DOHH2 (cell line): ENCODE measurements around the gene EPN3.

ENCODE experiments used
- H3F3A ChIP-seq: fragments of 200-600 bp; sonication (generic), shearing (Covaris generic); 2 replicates; pipeline ENCODE4 v1.6.0; 2016; ENCODE audit warnings: antibody characterized with exemption, mild to moderate bottlenecking; ENCODE audit not compliant: control insufficient read depth, insufficient read depth
- H3K27ac ChIP-seq: fragments of 200-600 bp; sonication (generic); 2 replicates; pipeline ENCODE4 v1.5.1; 2014; ENCODE audit warnings: low read depth, mild to moderate bottlenecking, low read length, moderate library complexity
- H3K27me3 ChIP-seq: fragments of 200-600 bp; sonication (generic); 2 replicates; pipeline ENCODE4 v1.6.1; 2014; ENCODE audit warnings: mild to moderate bottlenecking, low read length, mixed read lengths; ENCODE audit not compliant: control insufficient read depth
- H3K36me3 ChIP-seq: fragments of 200-600 bp; sonication (generic); 2 replicates; pipeline ENCODE4 v1.6.1; 2014; ENCODE audit warnings: mild to moderate bottlenecking, low read length, moderate library complexity, mixed read lengths; ENCODE audit not compliant: control insufficient read depth
- H3K4me1 ChIP-seq: fragments of 200-600 bp; sonication (generic); 2 replicates; pipeline ENCODE4 v1.6.1; 2014; ENCODE audit warnings: mild to moderate bottlenecking, low read length, mixed read lengths; ENCODE audit not compliant: control insufficient read depth
- H3K4me2 ChIP-seq: fragments of 200-600 bp; sonication (generic); 2 replicates; pipeline ENCODE4 v1.6.0; 2014; ENCODE audit warnings: mild to moderate bottlenecking, low read length, moderate library complexity
- H3K4me3 ChIP-seq: fragments of 200-600 bp; sonication (generic); 2 replicates; pipeline ENCODE4 v1.5.1; 2014; ENCODE audit warnings: mild to moderate bottlenecking, low read length, mixed read lengths
- H3K79me2 ChIP-seq: fragments of 200-600 bp; sonication (generic); 2 replicates; pipeline ENCODE4 v1.6.1; 2014; ENCODE audit warnings: mild to moderate bottlenecking, low read length, mixed read lengths; ENCODE audit not compliant: control insufficient read depth
- H3K9me2 ChIP-seq: fragments of 200-600 bp; sonication (generic); replicated peaks from 2 replicates; pipeline ENCODE4 v1.6.1; 2014; ENCODE audit warnings: mild to moderate bottlenecking, low read length, mixed read lengths; ENCODE audit not compliant: control insufficient read depth
- H3K9me3 ChIP-seq: fragments of 200-600 bp; sonication (generic); 2 replicates; pipeline ENCODE4 v1.6.1; 2014; ENCODE audit warnings: antibody characterized with exemption, low read length, mixed read lengths; ENCODE audit not compliant: control insufficient read depth, insufficient read depth
- H4K20me1 ChIP-seq: fragments of 200-600 bp; sonication (generic); 2 replicates; pipeline ENCODE4 v1.6.0; 2014; ENCODE audit warnings: low read depth, mild to moderate bottlenecking, antibody characterized with exemption, low read length, moderate library complexity; ENCODE audit not compliant: control insufficient read depth, insufficient read depth
- CTCF ChIP-seq: fragments of 200-600 bp; sonication (generic); IDR thresholded peaks from one replicate; pipeline ENCODE4 v1.5.1; 2014; ENCODE audit warnings: antibody characterized with exemption, mild to moderate bottlenecking, low read depth, low read length; ENCODE audit not compliant: poor library complexity, severe bottlenecking
- EZH2phosphoT487 ChIP-seq: fragments of 200-600 bp; sonication (generic); IDR thresholded peaks from 2 replicates; pipeline ENCODE4 v1.6.1; 2017; ENCODE audit warnings: borderline replicate concordance, mild to moderate bottlenecking, antibody characterized with exemption, low read length, moderate library complexity, mixed read lengths

EPN3 gene

GRCh38 chr17:50585346-50585745, 52.8 kb downstream of the EPN3 start:
- no peak overlapping the region for H3K27ac ChIP-seq
- H3K4me2 ChIP-seq: no peak overlapping the region
- H3K36me3 ChIP-seq: no peaks in the 10 kb centered on the region
- H3K9me3 ChIP-seq: no peaks in the 10 kb centered on the region
- TF ChIP-seq CTCF (no peak), EZH2phosphoT487 (no peak)
- no peaks in the 10 kb centered on the region for H3K79me2 ChIP-seq
- H3K9me2 ChIP-seq: no peaks in the 10 kb centered on the region
- peaks cover 11% of the 10 kb centered on the region; the same call in 1 of the 2 replicates for H3K27me3 ChIP-seq
- H4K20me1 ChIP-seq: no peaks in the 10 kb centered on the region
- H3K4me3 ChIP-seq: no peak overlapping the region
- no peaks in the 10 kb centered on the region for H3F3A ChIP-seq
- no peaks in the 10 kb centered on the region for H3K4me1 ChIP-seq

DNA sequence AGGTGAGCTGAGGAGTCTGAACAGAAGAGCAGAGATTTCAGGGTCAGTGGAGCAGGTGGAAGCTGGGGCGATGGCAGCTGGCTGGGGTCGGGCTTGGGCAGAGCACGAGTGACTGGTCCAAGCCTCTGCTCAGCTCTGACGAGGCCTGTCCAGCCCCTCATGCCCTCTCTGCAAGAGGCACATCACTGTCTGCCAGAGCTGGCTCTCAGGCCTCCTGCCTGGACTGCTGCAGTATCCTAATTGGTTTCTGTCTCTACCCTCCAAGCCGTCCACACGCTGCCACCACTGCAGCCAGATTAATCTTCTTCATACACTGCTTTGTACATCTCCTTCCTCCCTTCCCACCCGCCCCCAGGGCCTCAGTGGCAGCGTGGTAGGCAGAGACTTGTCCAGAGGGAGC, 53.4 kb downstream of the EPN3 start:
- Histone ChIP-seq H3K4me3 (no peak overlapping the region), H4K20me1 (no peaks in the 10 kb centered on the region), H3K27ac (no peak overlapping the region), H3F3A (no peaks in the 10 kb centered on the region), H3K27me3 (peaks cover 11% of the 10 kb centered on the region; the same call in 1 of the 2 replicates), H3K9me2 (no peaks in the 10 kb centered on the region), H3K4me2 (no peak overlapping the region), H3K79me2 (no peaks in the 10 kb centered on the region), H3K9me3 (no peaks in the 10 kb centered on the region), H3K36me3 (no peaks in the 10 kb centered on the region), H3K4me1 (no peaks in the 10 kb centered on the region)
- TF ChIP-seq EZH2phosphoT487 (no peak), CTCF (no peak)

GRCh38 chr17:50586421-50587247, 54.1 kb downstream of the EPN3 start:
- Histone ChIP-seq H3F3A (no peaks in the 10 kb centered on the region), H4K20me1 (no peaks in the 10 kb centered on the region), H3K9me3 (no peaks in the 10 kb centered on the region), H3K36me3 (no peaks in the 10 kb centered on the region), H3K27me3 (peaks cover 11% of the 10 kb centered on the region; the same call in 1 of the 2 replicates), H3K9me2 (no peaks in the 10 kb centered on the region), H3K79me2 (no peaks in the 10 kb centered on the region), H3K4me3 (no peak overlapping the region), H3K4me2 (no peak overlapping the region), H3K27ac (no peak overlapping the region), H3K4me1 (no peaks in the 10 kb centered on the region)
- no peak for TF ChIP-seq EZH2phosphoT487
- no peak for TF ChIP-seq CTCF
